Measurements from ENCODE around the gene GINS2. TPM values are rescaled to one million over a fixed set of nuclear protein-coding genes. Genes with fewer than 3 reads are reported as not detected.

GINS2 gene
- total RNA-seq = 2.6 TPM

DNA sequence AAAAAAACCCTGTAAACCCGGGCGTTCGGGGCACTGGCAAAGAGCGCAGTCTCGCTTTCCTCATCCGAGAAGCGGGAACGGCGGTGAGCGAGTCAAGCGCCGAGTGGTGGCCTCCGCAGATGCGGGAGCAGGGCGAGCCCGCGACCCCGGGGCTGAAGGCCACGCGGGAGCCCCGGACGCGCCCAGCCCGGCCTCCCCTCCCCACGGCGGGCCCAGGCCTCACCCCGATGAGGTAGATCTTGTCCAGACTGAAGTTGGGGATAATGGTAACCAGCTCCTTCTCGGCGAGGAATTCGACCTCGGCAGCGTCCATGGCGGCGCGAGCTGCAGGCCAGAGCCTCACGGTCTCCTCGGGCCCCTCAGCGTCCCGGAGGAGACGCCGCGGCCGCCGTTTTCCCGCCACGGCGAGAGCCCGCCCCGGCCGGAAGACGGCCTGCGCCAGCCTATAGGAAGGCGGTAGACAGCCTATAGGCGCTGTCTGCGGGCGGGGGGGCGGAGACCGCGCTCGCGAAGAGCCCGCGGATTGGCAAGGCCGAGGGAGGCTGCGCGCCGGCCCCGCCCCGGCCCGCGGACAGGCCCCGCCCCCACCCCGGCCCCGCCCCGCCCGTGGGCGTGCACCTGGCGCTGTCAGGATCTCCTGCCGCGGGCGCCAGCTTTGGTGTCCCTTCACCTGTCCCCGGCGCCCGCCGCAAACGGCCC is at the start of gene GINS2:
GINS2 (minus strand) TSS at position 369 of the 699 bp plus-strand sequence; CDS start at position 313, 56 bp downstream.
- peak; percentile 90 for DNase-seq (ENCODE audit: low spot score)

DNA sequence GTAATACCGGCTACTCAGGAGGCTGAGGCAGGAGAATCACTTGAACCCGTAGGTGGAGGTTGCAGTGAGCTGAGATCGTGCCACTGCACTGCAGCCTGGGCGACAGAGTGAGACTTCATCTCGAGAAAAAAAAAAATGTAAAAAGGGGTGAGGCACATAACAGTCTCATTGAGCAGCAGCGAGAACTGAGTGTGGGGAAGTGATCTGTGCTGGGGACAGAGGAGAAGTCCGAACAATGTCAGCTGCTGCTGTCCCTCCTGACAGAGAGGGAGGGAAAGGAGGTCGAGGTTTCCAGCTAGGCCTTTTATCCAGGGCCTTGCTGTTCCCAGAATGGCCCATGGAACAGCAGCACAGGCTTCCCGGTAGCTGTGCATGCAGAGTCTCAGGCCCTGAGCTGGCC is 48.2 kb upstream of the GINS2 start:
- no peak for DNase-seq (ENCODE audit: low spot score)

DNA sequence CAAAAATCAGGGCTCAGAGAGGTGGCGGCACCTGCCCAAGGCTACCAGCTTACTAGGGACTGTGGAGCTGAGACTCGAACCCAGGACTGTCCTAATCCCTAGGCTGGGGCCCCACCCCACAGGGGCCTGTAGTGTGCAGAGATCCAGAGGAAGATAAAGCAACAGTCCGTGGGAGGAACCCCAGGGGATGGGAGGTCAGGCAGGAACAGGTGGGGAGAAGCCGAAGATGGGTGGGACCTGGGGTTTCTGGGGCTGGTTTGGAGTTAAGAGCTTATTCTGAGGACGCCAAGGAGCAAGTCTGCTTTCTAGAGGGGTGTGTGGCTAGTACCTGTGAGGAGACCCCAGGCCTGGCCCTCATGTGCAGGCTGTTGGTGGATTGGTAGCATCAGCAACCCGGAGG is 47.2 kb upstream of the GINS2 start:
- DNase-seq (ENCODE audit: low spot score) = no peak

DNA sequence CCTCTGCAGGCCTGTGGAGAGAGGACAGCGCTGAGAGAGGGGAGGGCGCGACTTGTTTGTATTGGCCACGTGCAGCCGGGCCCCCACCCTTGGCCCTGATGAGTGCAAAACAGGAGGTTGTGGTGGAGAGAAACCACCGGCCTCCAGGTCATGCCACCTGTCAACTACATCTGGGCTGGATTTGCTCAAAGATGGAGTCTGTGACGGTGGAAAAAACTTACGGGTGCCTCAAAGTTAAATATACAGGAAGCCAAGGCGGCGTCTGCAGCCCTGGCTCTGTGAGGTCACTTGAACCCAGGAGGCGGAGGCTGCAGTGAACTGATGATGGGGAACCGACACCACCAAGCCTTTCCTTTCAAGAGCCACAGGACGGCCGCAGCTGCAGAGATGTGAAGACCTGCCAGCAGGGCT is 46.5 kb upstream of the GINS2 start:
- DNase-seq (ENCODE audit: low spot score) = no peak

DNA sequence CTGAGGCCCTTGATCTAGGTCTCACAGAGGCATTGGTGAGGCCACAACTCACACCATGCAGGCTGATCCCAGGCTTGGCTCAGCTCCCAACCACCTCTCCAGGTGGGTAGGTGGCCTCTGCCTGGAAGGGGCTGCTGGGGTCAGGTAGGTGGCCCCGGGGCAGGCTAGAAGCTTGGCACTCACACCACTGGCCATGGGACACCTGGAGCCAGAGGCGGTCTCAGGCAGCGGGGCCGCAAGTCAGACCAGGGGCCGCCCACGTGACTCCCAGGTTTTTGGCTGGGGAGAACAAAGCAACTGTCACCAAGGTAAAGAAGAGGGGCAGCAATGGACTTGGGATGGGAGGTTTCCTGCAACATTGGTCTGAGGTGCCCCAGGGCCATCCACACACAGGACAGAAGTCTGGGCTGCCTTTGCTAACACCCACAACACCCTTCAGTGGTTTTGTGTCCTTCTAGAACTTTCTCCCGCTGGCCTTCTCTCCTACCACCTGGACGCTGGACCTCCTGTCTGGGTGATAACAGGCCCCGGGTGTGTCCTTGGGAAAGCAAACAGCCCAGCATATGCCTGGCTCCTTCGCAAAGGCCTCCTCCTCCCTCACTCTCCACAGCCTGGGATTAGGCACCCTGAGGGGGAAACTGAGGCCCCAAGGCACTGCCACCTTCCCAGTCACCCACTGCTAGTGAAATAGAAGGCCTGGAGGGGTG is 45.7 kb upstream of the GINS2 start:
- DNase-seq (ENCODE audit: low spot score) = no peak

DNA sequence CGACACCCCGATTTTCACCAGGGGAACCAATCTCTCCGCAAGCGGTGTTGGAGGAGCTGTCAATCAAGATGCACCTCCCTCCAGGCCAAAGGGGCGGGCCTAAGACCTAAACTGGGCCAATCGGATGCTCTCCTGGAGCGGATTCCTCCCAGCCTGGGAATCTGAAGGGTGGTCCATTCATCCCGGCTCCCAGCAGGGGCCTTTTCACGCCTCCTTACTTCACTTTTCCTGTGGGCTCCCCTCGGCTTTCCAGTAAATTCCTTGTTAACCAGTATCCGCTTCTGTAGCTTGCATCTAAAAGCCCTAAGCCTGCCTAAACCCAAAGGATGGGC is 45.1 kb upstream of the GINS2 start:
- DNase-seq (ENCODE audit: low spot score) = no peak

DNA sequence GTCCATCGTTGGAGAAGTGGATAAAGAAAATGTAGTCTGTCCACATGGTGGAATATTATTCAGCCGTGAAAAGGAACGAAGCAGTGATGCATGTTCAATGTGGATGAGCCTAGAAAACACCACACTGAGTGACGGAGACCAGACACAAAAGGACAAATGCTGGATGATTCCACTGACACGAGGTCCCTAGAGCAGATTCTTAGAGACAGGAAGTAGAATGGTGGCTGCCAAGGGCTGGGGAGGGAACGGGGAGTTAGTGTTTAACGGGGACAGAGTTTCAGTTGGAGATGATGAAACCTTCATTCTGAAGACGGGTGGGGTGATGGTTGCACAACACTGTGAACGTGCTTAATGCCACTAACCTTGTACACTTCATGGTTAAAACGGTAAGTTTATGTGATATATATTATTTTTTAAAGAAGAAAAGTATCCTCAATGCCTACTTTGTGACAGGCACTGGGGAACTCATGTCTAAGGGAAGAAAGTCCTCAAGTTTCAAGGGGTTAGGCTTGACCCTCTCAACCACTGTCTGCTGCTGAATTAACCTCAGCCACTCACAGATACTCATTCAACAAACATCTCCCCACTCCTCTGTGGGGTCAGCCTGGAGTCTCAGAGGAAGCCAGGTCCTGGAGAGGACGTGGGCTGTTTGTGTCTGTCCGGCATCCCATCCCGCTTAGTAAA is 44.5 kb upstream of the GINS2 start:
- DNase-seq (ENCODE audit: low spot score) = no peak

DNA sequence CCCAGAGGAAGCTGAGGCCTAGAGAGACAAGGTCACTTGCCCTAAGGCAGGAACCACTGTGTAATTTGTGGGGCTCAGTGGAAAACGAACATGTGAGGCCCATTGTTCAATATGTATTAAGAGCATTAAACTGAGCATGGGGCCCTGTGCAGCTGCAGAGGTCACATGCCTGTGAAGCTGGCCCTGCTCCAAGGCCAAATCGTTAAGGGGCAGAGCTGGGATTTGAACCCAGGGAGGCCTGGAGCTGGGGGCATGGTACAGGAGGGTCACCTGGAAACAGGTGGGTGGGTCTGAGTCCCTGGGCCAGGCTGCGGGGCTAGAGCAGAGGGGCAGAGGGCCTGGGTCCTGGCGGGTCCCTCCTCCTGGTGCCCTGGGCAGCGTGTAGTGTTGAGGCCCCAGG is 42.4 kb upstream of the GINS2 start:
- no peak for DNase-seq (ENCODE audit: low spot score)

DNA sequence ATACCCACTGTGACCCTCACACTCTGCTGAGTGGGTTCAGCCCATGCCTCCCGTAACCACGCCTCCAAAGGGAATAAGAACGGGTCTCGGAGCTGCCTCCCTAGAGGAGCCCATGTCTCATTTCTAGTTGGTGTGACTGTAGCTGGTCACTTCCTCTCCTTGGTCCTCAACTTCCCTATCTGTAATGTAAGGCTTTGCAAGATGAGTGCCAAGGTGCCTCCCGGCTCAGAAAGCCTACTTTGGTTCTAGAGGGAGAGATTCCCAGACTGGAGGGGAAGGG is 41.4 kb upstream of the GINS2 start:
- DNase-seq (ENCODE audit: low spot score) = no peak

DNA sequence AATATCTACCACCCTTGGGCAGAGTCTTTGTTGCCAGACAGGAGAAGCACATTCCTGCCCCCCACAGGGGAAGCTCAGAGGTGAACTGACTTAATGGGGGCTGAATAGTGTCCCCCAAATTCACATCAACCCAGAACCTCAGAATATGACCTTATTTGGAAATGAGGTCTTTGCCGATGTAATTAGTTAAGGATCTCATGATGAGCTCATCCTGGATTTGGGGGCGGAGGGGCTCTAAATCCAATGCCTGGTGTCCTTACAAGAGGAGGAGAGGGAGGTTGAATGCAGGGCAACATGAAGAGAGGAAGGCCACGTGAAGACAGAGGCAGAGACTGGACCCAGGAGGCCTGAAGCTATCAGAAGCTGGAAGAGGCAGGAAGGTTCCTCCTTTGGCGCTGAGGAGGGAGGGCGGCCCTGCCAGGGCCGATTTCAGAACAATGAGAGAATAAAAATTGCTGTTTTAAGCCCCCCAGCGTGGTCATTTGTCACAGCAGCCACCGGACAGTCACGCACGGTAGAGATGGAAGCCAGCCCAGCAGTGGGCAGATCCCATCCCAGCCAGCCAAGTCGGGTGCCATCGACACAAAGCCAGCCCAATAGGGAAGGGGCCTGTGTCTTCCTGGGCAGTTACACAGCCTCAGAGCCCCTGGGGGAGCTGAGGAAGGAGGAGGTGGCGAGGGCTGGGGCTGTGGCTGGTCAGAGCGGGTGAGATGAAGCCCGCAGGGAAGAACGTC is 40.9 kb upstream of the GINS2 start:
- DNase-seq (ENCODE audit: low spot score) = no peak

DNA sequence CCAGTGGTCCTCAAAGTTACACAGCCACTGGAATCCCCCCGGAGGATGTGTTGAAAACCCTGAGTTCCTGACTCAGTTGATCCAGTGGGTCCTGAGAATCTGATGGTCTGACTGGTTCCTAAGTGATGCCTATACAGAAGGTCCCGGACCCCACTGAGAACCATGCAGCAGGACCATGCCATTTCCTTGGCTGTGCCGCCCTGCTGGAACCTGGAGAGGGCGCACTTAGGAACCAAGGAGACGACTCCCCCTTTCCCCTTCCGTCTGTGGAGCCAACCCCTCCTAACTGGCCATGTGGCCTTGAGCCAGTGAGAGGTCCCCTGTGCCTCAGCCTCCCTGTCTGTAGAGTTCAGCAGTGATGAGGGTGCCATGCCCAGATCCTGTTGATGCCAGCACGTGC is 40.1 kb upstream of the GINS2 start:
- DNase-seq (ENCODE audit: low spot score) = no peak

DNA sequence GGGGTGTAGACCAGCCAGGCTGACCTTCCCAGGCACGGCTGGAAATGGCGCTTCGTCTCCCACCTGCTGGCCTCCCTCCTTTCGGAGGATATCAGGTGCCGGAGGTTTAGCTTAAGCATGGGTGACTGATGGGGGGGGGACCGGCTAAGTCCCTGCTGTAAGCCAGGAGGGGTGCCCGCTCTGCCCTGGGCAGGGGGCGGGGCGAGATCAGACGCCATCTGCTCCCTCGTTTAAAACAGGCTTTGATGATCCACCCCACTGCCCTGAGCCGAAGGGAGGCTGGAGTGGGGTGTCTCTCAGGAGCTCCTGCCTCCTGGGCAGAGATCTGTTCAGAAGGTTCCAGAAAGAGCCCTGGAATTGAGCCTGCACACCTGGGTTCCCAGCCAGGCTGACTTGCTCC is 36.2 kb upstream of the GINS2 start:
- DNase-seq (ENCODE audit: low spot score) = no peak

DNA sequence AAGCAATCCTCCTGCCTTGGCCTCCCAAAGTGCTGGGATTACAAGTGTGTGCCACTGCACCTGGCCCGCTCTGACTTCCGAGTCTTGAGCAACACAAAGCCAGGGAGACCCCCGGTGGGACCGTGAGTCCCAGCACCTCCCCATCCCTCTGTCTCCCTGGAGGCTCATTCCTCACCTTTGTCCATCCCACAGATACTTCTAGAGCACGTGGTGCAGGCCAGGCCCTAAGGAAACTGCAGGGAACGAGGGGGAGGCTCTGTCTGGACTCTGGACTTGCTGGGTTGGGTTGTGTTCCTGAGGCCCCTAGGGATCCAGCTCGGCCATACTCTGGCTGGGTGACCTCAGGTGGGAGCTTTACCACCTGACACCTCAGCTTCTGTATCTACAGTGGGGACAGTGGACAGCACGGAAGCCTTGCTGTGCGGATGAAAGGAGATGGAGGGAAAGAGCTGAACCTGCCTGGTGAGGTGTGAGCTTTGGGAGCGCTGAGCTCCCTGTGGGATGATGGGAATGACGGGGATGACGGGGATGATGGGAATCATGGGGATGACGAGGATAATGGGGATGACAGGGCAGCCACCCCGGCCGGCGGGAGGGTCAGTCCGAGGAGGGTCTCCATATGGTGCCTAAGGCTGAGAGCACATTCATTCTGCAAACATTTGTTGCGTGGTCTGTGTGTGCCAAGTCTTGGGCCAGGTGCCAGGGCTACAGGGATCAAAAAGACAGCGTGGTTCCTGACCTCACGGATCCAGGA is 35.5 kb upstream of the GINS2 start:
- no peak for DNase-seq (ENCODE audit: low spot score)

DNA sequence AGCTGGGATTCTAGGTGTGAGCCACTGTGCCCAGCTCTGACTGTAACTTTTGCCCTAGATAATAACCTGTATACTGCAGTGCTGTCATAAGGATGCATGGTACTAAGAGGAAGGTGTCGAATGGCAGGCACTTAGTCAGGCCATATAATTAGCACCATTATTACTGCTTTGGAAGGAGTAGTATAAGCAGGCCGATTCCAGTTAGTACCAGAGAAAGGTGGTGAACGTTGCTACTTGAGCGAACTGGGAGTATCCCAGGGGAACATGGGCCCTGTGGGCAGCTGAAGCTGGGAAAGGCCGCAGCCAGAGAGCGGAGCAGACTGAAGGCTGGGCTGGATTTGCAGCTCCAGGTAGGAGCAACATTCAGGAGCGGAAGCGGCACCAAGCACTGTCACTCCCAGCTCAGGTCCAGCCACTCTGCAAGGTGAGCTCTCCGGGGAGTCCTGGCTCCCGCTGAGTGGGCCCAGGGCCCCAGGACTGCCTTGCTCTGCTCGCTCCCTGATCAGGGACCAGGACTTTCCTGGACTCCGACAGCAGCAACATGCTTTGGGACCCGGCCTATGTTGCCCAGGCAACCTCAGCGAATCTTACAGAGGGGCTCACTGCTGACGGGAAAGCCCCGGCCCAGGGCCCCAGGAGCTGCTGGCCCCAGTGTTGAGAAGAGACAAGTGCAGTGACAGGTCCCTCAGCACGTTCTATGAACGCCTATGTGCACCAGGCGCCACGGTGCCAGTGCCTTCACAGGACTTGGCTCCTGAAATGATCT is 33.6 kb upstream of the GINS2 start:
- DNase-seq (ENCODE audit: low spot score) = no peak

DNA sequence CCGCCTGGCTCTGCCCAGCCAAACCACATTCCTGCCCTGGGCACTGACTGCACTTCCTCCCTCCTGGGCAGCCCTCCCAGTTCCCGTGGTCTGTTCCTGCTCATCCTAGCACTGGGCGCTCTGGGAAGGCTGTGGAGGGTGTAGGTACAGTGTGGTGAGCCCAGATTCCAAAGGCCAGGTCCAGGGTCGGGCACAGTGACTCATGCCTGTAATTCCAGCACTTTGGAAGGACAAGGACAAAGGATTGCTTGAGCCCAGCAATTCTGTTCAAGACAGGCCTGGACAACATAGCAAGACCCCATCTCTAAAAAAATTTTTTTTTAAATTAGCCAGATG is 31.5 kb upstream of the GINS2 start:
- DNase-seq (ENCODE audit: low spot score) = peak; percentile 71

DNA sequence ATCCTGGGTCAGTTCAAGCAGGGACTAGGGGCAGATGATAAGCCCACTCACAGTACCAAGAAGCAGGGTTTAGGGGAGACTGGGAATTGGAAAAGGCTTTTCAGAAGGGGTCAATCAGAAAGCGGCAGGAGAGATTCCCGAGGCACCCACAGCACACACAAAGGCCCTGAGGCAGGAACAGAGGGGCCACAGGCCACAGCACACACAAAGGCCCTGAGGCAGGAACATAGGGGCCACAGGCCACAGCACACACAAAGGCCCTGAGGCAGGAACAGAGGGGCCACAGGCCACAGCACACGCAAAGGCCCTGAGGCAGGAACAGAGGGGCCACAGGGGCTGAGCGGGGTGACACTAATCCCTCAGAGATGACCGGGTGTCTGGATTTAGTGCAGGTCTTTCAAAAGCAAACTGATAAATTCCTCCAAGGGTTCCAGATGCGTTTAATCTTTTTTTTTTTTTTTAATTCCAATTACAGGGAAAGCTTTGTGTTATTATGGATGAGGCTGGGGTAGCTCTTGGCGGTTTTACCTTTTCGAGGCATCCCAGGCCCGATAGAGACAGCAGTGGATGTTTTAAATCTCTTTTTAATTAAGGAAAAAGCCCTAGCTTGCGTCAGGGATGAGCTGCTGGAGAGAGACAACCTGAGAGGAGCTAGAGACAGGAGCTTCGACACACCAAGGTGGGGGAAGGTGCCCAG is 31.0 kb upstream of the GINS2 start:
- DNase-seq (ENCODE audit: low spot score) = no peak

DNA sequence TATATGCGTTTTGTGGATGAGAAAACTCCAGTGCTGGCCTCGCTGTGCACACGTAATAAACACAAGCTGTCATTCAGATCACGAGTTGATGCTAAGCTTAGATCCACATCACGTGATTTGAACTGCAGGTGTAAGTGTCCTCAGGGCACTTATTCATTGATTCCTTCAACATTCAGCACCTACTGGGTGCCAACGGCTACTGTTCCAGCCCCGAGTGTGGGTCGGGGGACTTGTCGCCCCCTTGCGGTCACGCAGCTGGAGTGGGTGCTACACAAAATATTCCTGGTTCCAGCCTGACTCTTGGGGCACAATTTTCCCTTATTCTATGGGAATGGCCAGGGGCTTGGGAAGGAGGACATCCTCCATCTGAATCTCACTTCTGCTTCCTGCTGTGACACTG is 29.9 kb upstream of the GINS2 start:
- DNase-seq (ENCODE audit: low spot score) = no peak

DNA sequence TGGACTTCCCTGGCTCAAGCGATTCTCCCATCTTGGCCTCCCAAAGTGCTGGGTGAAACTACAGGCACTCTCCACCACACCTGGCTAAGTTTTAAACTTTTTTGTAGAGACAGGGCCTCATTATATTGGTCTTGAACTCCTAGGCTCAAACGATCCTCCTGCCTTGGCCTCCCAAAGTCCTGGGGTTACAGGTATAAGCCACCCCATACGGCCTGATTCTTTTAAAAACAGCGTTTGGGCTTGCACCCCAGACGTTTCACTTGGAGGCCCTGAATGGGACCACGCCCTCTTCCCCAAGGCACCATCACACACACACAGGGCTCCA is 29.4 kb upstream of the GINS2 start:
- DNase-seq (ENCODE audit: low spot score) = no peak

DNA sequence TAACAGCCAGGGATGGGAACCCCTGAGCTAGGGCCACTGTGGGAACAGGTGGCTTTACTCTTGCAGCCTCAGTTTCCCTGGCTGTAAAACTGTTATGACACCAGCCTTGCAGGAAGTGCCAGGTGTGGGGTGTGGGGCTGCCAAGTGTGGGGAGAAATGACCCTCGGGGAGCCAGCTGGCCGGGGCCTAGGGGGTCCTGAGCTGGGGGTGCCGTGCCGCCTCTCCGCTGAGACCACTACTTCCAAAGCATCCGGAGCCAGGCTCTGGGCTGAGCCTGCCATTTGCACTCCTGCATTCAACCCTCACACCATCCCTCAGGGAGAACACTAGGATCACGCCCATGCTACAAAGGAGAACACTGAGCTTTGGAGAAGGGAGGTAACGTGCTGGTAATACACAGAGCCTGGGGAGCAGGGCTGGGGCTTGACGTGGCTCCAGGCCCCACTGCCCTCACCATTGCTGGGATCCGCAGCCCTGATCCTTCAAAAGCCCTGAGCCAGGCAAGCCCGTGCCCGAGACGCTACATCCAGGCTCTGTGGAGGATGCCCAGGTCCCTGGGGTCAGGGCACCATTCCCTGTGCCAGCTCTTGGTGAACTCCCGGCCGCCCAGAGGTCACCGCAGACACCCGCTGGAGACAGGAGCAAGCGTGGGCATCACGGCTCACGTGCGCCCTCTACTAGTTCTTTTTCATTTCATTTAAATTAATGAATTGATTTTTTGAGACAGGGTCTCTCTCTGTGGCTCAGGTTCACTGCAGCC is 28.8 kb upstream of the GINS2 start:
- DNase-seq (ENCODE audit: low spot score) = peak; percentile 66

DNA sequence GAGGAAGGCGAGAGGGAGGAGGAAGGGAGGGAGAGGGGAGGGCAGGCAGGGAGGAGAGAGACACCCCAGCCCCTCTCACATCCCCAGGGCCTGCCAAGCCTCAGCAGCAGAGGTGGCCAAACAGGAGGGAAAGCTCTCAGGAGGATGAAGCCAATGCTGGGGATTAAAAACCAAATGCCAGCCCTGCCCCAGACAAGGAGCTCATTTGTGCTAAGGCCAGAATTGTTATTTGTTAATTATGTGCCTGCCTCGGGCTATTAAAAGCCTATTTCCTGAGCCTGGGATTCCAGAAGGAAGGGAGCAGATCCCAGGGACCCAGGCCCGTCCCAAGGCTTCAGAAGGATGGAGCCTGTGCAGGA is 27.9 kb upstream of the GINS2 start:
- no peak for DNase-seq (ENCODE audit: low spot score)
